Measurements from ENCODE around the gene COA8. TPM values are rescaled to one million over a fixed set of nuclear protein-coding genes. Genes with fewer than 3 reads are reported as not detected.
A peak's percentile ranks its signal among the peaks of the same experiment; 100 is the strongest.

The COA8 gene
- total and polyA plus RNA-seq, 2 of the 8 experiments (the other 6 are each of a cell fraction or from before 2014, with no cell fraction given), result 7.1 to 35.5 TPM

DNA sequence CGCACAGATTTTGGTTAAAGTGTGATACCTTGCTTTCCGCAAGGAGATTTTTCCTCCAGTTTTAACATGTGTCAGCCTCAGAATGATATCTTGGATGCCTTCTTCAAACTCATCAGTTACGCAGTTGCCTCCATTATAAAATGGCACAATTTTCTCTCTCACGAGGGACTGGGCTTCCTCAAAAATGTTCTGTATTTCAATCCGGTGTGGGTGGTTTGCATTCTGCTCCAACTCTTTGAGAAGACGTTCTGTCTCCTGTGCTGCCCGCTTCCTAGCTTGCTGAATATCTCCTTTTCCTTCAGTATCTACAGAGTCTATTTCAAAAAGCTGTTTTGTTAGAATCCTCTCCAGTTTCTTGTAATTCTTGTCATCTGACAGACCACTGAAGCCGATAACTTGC lies 2.1 kb upstream of the COA8 start:
- Histone ChIP-seq H3K4me3 (ENCODE audit: extremely low read depth in 1 of 4, insufficient read depth in 2 of 4, low read depth in 3 of 4, low read length in 4 of 4) (peak overlapping the region in 2 of 4 experiments; percentile 82 to 97; a peak in 4 of 8 replicates), H3K27ac (ENCODE audit: low read depth, low read length) (no peak overlapping the region)
- TF ChIP-seq POLR2AphosphoS5 (IDR thresholded peaks at IDR 0.05; ENCODE audit: low read depth, low read length) (no peak), POLR2A (IDR thresholded peaks at IDR 0.05; ENCODE audit: control extremely low read depth in 1 of 2, low read depth in 2 of 2, low read length in 2 of 2) (no peak), RAD21 (IDR thresholded peaks at IDR 0.05 in 1 of 2, conservative IDR thresholded peaks at IDR 0.05 in 1 of 2; ENCODE audit: low read depth in 2 of 2, low read length in 2 of 2) (no peak), BRCA1 (IDR thresholded peaks at IDR 0.05; ENCODE audit: low read depth, low read length) (no peak), SUZ12 (IDR thresholded peaks at IDR 0.05; ENCODE audit: low read length) (no peak), SP1 (IDR thresholded peaks at IDR 0.05; ENCODE audit: low read depth, low read length) (no peak), BACH1 (IDR thresholded peaks at IDR 0.05; ENCODE audit: low read length) (no peak), TAF7 (optimal IDR thresholded peaks at IDR 0.05; ENCODE audit: borderline replicate concordance, low read depth, low read length) (no peak), JUND (IDR thresholded peaks at IDR 0.05; ENCODE audit: low read length) (no peak), KDM5A (IDR thresholded peaks at IDR 0.05; ENCODE audit: low read length) (no peak), SIN3A (conservative IDR thresholded peaks at IDR 0.05 in 1 of 2, IDR thresholded peaks at IDR 0.05 in 1 of 2; ENCODE audit: low read depth in 1 of 2, low read length in 2 of 2) (no peak), HDAC2 (IDR thresholded peaks at IDR 0.05; ENCODE audit: borderline replicate concordance in 1 of 2, low read depth in 2 of 2, low read length in 2 of 2) (no peak), TEAD4 (IDR thresholded peaks at IDR 0.05; ENCODE audit: low read depth, low read length) (no peak), KDM1A (IDR thresholded peaks at IDR 0.05; ENCODE audit: borderline replicate concordance, low read length) (no peak)

More for the DNA sequence above, 2.1 kb upstream of the COA8 start:
- no peak for DNase-seq (ENCODE audit: low read depth in 1 of 2, low spot score in 2 of 2)
- WGBS, 2 experiments (ENCODE audit: extremely low coverage in 1 of 2, insufficient coverage in 1 of 2, insufficient read length in 1 of 2, insufficient replicate concordance in 2 of 2, low coverage in 1 of 2, low lambda C conversion rate in 2 of 2, missing lambda C conversion rate in 1 of 2), result 90% methylated on average over 8 of the region's 8 CpGs; no CpG with 5 or more reads in 1 of the 2 experiments
- H3K79me2 ChIP-seq (ENCODE audit: control insufficient read depth in 1 of 2, insufficient read depth in 2 of 2, low read length in 2 of 2), result peaks cover 12 to 75% of the 10 kb centered on the region in 2 experiments
- H2BK15ac ChIP-seq (ENCODE audit: low read length), result no peak overlapping the region
- H3K23ac ChIP-seq (ENCODE audit: insufficient read length), result no peak overlapping the region
- no peak overlapping the region for H2BK20ac ChIP-seq (ENCODE audit: low read length)
- CTCF ChIA-PET (ENCODE audit: partially characterized antibody), result interaction anchor here (0.8 to 2.6 kb wide), 9 partner anchors 8 to 259 kb away, joined by 3 to 14 read pairs (median 5); no protein-coding TSS in a partner anchor
- POLR2A ChIA-PET (ENCODE audit: partially characterized antibody), result interaction anchor here (1.0 to 2.7 kb wide), 7 partner anchors 11 to 227 kb away, joined by 3 to 40 read pairs (median 4); partner anchors contain the start of genes CKB, EIF5 and TRMT61A
- no peak overlapping the region for H3K4ac ChIP-seq (replicated peaks; ENCODE audit: insufficient read length, low read depth, low read length)
- H2AK5ac ChIP-seq (ENCODE audit: low read depth, low read length), result no peak overlapping the region
- FAIRE-seq, result no peak
- H3K27me3 ChIP-seq (replicated peaks in 1 of 4; ENCODE audit: control insufficient read depth in 3 of 4, extremely low read depth in 1 of 4, insufficient read depth in 3 of 4, low read length in 3 of 4), result no peaks in the 10 kb centered on the region
- H3K79me1 ChIP-seq (ENCODE audit: low read depth, low read length), result peaks cover 9% of the 10 kb centered on the region; the same call in 1 of the 2 replicates
- H4K91ac ChIP-seq (replicated peaks; ENCODE audit: insufficient read length, low read length), result no peak overlapping the region
- no peak overlapping the region for H4K8ac ChIP-seq (ENCODE audit: extremely low read depth, insufficient read depth, low read length)
- H3K4me2 ChIP-seq (ENCODE audit: insufficient read depth in 1 of 2, low read depth in 2 of 2, low read length in 2 of 2), result peak overlapping the region; percentile 80 to 87; a peak in 2 of 4 replicates
- peaks cover 8 to 10% of the 10 kb centered on the region in 2 experiments for H4K20me1 ChIP-seq (replicated peaks in 1 of 2; ENCODE audit: control insufficient read depth in 1 of 2, insufficient read depth in 2 of 2, low read length in 2 of 2)
- H2BK120ac ChIP-seq (replicated peaks; ENCODE audit: low read depth, low read length), result no peak overlapping the region
- H3K4me1 ChIP-seq (replicated peaks in 1 of 4; ENCODE audit: control insufficient read depth in 3 of 4, insufficient read depth in 4 of 4, low read length in 3 of 4), result peaks cover 0 to 4% (median under 1%) of the 10 kb centered on the region in 4 experiments; a peak in 2 of 7 replicates
- no peak overlapping the region for H3K56ac ChIP-seq (replicated peaks; ENCODE audit: insufficient read length, low read depth, low read length)
- H3K9ac ChIP-seq (replicated peaks in 1 of 4; ENCODE audit: extremely low read depth in 1 of 4, low read depth in 3 of 4, low read length in 3 of 4), result peak overlapping the region in 1 of 4 experiments; percentile 81; a peak in 2 of 7 replicates
- H2BK5ac ChIP-seq (ENCODE audit: low read depth, low read length), result no peak overlapping the region
- H2BK12ac ChIP-seq (ENCODE audit: low read depth, low read length), result no peak overlapping the region
- H4K5ac ChIP-seq (ENCODE audit: insufficient read length, low read depth, low read length), result no peak overlapping the region
- no peak overlapping the region for H3K14ac ChIP-seq (ENCODE audit: insufficient read length)
- H3K18ac ChIP-seq (ENCODE audit: extremely low read depth, low read length), result no peak overlapping the region
- H3K9me3 ChIP-seq (ENCODE audit: insufficient read depth in 2 of 2, low read depth in 1 of 2, low read length in 1 of 2), result no peaks in the 10 kb centered on the region
- H3K36me3 ChIP-seq (ENCODE audit: control insufficient read depth in 2 of 4, insufficient read depth in 4 of 4, low read length in 3 of 4), result peaks cover 0 to 21% (median 12%) of the 10 kb centered on the region in 4 experiments; a peak in 7 of 8 replicates
- no peak overlapping the region for H2AFZ ChIP-seq (ENCODE audit: low read length)
- H3K23me2 ChIP-seq (ENCODE audit: low read depth, low read length), result peaks cover 12% of the 10 kb centered on the region; the same call in 1 of the 2 replicates

All from H1 (cell line).